Endothelial cell of umbilical vein (primary cell): ENCODE results near the gene PYCR2. TPM values are rescaled to one million over a fixed set of nuclear protein-coding genes. Genes with fewer than 3 reads are reported as not detected.

ENCODE experiments used
- BruUV-seq: library from RNA; stranded (reverse); fragments of 400-500 nt; replicated peaks from 2 replicates; lab custom pipeline; 2021; lab: Mats Ljungman, UMichigan
- CTCF ChIA-PET: fragments of 300-600, 350-600 bp; sonication (Branson Sonifier 250); formaldehyde crosslinking; loops from one replicate; lab custom pipeline; 2021; ENCODE audit warnings: antibody characterized with exemption, inconsistent platforms; lab: Charles Lee
- POLR2A ChIA-PET: fragments of 300-600, 350-600 bp; sonication (Branson Sonifier 250); formaldehyde crosslinking; loops from one replicate; lab custom pipeline; 2021; ENCODE audit warnings: antibody characterized with exemption, inconsistent platforms; lab: Charles Lee
- DNase-seq: peaks from one replicate; pipeline ENCODE4 v3.0.0-alpha.2; 2011; ENCODE audit warnings: low read depth, low spot score
- FAIRE-seq: peaks from 2 replicates; lab custom pipeline; 2011; peaks lifted over from hg19 to GRCh38; lab: Jason Lieb, UNC
- H2AFZ ChIP-seq: 2 replicates; pipeline ENCODE4 v1.6.0; 2012; ENCODE audit warnings: low read depth, low read length, control low read depth, inconsistent platforms
- H3K27ac ChIP-seq: 2 replicates; pipeline ENCODE4 v1.5.1; 2011; ENCODE audit warnings: low read depth, mild to moderate bottlenecking, control low read depth, low read length, moderate library complexity; ENCODE audit not compliant: insufficient read depth
- H3K27me3 ChIP-seq, 2 experiments: 2 replicates each; pipeline versions ENCODE4 v1.6.0 to v1.6.1; 2011; ENCODE audit warnings: low read length in 2 of 2, mixed read lengths in 1 of 2; ENCODE audit not compliant: control insufficient read depth in 2 of 2, insufficient read depth in 2 of 2
- H3K36me3 ChIP-seq, 2 experiments: 2 replicates in 1 of 2; 3 replicates in 1 of 2; pipeline ENCODE4 v1.5.1; 2011; ENCODE audit warnings: low read length in 2 of 2, mild to moderate bottlenecking in 1 of 2, moderate library complexity in 1 of 2; ENCODE audit not compliant: control insufficient read depth in 2 of 2, insufficient read depth in 2 of 2; ENCODE audit errors: extremely low read depth in 1 of 2
- H3K4me1 ChIP-seq: 3 replicates; pipeline ENCODE4 v1.5.1; 2011; ENCODE audit warnings: mild to moderate bottlenecking, low read length; ENCODE audit not compliant: control insufficient read depth, insufficient read depth; ENCODE audit errors: extremely low read depth
- H3K4me2 ChIP-seq: 2 replicates; pipeline ENCODE4 v1.6.1; 2011; ENCODE audit warnings: low read length, control low read depth, mixed read lengths; ENCODE audit not compliant: insufficient read depth
- H3K4me3 ChIP-seq, 3 experiments: fragments of 200-600 bp in 1 of 3; sonication (generic), shearing (Covaris generic) in 1 of 3; replicated peaks in 1 of 3; 2 replicates each; pipeline ENCODE4 v1.5.1; 2011 to 2016; ENCODE audit warnings: control low read depth in 3 of 3, low read length in 3 of 3, mild to moderate bottlenecking in 2 of 3, inconsistent platforms in 1 of 3, low read depth in 1 of 3, moderate library complexity in 1 of 3; ENCODE audit not compliant: insufficient read depth in 1 of 3
- H3K79me2 ChIP-seq: 2 replicates; pipeline ENCODE4 v1.6.0; 2012; ENCODE audit warnings: low read length, inconsistent platforms; ENCODE audit not compliant: control insufficient read depth, insufficient read depth
- H3K9ac ChIP-seq: replicated peaks from 2 replicates; pipeline ENCODE3; 2011; ENCODE audit warnings: low read length, control low read depth; ENCODE audit not compliant: insufficient read depth; ENCODE audit errors: extremely low read depth
- H3K9me1 ChIP-seq: replicated peaks from 3 replicates; pipeline ENCODE4 v1.6.0; 2011; ENCODE audit warnings: mild to moderate bottlenecking, low read length; ENCODE audit not compliant: control insufficient read depth, insufficient read depth; ENCODE audit errors: extremely low read depth
- H3K9me3 ChIP-seq: replicated peaks from 2 replicates; pipeline ENCODE4 v1.5.1; 2012; ENCODE audit warnings: low read length, inconsistent platforms; ENCODE audit not compliant: control insufficient read depth, insufficient read depth
- H4K20me1 ChIP-seq: replicated peaks from 2 replicates; pipeline ENCODE3; 2011; ENCODE audit warnings: mild to moderate bottlenecking, low read length; ENCODE audit not compliant: control insufficient read depth, insufficient read depth; ENCODE audit errors: extremely low read depth
- EZH2 ChIP-seq: IDR thresholded peaks from 2 replicates; pipeline ENCODE4 v1.6.1; 2012; ENCODE audit warnings: borderline replicate concordance, low read depth, mild to moderate bottlenecking, moderate library complexity, low read length, inconsistent platforms; ENCODE audit not compliant: severe bottlenecking
- FOS ChIP-seq: IDR thresholded peaks from 2 replicates; pipeline ENCODE4 v1.6.1; 2011; ENCODE audit warnings: mild to moderate bottlenecking, low read length, moderate library complexity, borderline replicate concordance; ENCODE audit not compliant: insufficient read depth
- GATA2 ChIP-seq: IDR thresholded peaks from 2 replicates; pipeline ENCODE4 v1.7.0; 2011; ENCODE audit warnings: low read depth, mild to moderate bottlenecking, moderate library complexity, mixed read lengths, low read length; ENCODE audit not compliant: insufficient read length, insufficient read depth
- JUN ChIP-seq: IDR thresholded peaks from 2 replicates; pipeline ENCODE4 v1.6.1; 2011; ENCODE audit warnings: borderline replicate concordance, low read depth; ENCODE audit not compliant: insufficient read length, insufficient read depth
- MYC ChIP-seq: IDR thresholded peaks from one replicate; pipeline ENCODE4 v1.6.1; 2011; ENCODE audit warnings: mild to moderate bottlenecking, low read depth, low read length
- POLR2A ChIP-seq: IDR thresholded peaks from 2 replicates; pipeline ENCODE4 v1.6.1; 2012; ENCODE audit warnings: low read depth, mild to moderate bottlenecking, control low read depth, low read length
- POLR2AphosphoS5 ChIP-seq: IDR thresholded peaks from 2 replicates; pipeline ENCODE4 v1.6.1; 2012; ENCODE audit warnings: low read depth, mild to moderate bottlenecking, control low read depth, low read length, moderate library complexity; ENCODE audit not compliant: insufficient read depth
- dilution Hi-C: fragments of 300-500 bp; cut with MboI; formaldehyde crosslinking; loops from one replicate; pipeline ENCODE4 v1.15.0; 2019; ENCODE audit warnings: low sequenced_read_pairs; ENCODE audit not compliant: extremely low pct_ligation_motif_present
- intact Hi-C: fragments of 100-400 bp; cut with micrococcal nuclease; formaldehyde crosslinking; loops from one replicate; pipeline ENCODE4 v1.10.0; 2022
- microRNA-seq: library from miRNA; unstranded; fragments of <30 nt; microRNA quantifications from one replicate; pipeline ENCODE4 v1.2.0, GENCODE V29; 2021; ENCODE audit warnings: borderline number of aligned reads, borderline replicate concordance
- polyA plus RNA-seq, 4 experiments: library from polyadenylated mRNA; depleted of rRNA in 3 of 4; stranded (reverse) in 3 of 4; unstranded in 1 of 4; fragments of >200 nt; gene quantifications; 2 replicates each; pipeline versions ENCODE4 v1.2.1 to v1.2.3, GENCODE V29; 2011 to 2012; ENCODE audit warnings: missing spikeins in 1 of 4
- small RNA-seq: library from RNA; depleted of rRNA; stranded (forward); fragments of <200 nt; gene quantifications from one replicate; pipeline ENCODE3, GENCODE V24; 2012; ENCODE audit warnings: low replicate concordance, low read depth; ENCODE audit not compliant: insufficient read depth, insufficient read length
- total RNA-seq: library from RNA; stranded (reverse); gene quantifications from 2 replicates; pipeline ENCODE4 v1.2.3, GENCODE V29; 2021
- TF ChIP-seq, protein P1 (sequence below): IDR thresholded peaks from 2 replicates; pipeline ENCODE4 v1.6.1; 2011; ENCODE audit not compliant: insufficient read depth, insufficient read length
- TF ChIP-seq, protein P2 (sequence below), 2 donors: IDR thresholded peaks; 1 replicate in 1 of 2; 2 replicates in 1 of 2; pipeline ENCODE4 v1.5.1; 2011; ENCODE audit warnings: low read length in 2 of 2, mild to moderate bottlenecking in 2 of 2, moderate library complexity in 2 of 2, control low read depth in 1 of 2, inconsistent platforms in 1 of 2, low read depth in 1 of 2; ENCODE audit not compliant: insufficient read depth in 1 of 2; ENCODE audit errors: extremely low read depth in 1 of 2

Gene PYCR2
- total and polyA plus RNA-seq, 2 donors (not counting 3 experiments of a cell fraction or from before 2014, with no cell fraction given) = 64.6 to 65.1 TPM

DNA sequence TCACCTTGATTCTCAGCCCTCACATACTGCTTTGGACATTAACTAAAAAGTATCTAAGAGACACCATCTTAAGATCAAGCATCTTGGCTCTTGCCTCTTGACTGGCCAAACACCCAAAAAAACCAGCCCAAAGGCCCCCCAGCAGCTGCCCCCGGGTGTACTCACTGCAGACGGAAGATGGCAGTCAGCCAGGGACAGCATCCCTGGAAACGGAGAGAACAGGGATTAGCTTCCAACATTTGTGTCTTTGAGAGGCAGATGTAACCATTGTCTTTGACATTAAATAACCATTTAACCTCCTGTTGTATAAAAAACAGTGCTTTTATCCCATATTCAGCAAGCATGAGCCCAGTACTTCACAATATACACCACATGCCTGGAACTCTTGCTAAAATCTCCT is 53.1 kb downstream of the PYCR2 start:
- dilution Hi-C loops (no loop called here), intact Hi-C loops (no loop called here)
- H3K27me3 ChIP-seq = no peaks in the 10 kb centered on the region
- no peak for FAIRE-seq
- H3K36me3 ChIP-seq = peaks cover 4 to 5% of the 10 kb centered on the region in 2 experiments
- no peak overlapping the region for H2AFZ ChIP-seq
- no peak for DNase-seq
- CTCF ChIA-PET = interaction anchor here (0.7 to 2.0 kb wide), 7 partner anchors 11 to 310 kb away, joined by 3 to 7 read pairs (median 4); partner anchors contain the start of genes LEFTY1, SRP9 and TMEM63A
- no peak overlapping the region for H3K4me3 ChIP-seq
- no peak overlapping the region for H3K27ac ChIP-seq
- H4K20me1 ChIP-seq = no peaks in the 10 kb centered on the region
- no peak overlapping the region for H3K4me2 ChIP-seq
- TF ChIP-seq EZH2 (no peak), POLR2A (no peak), POLR2AphosphoS5 (no peak), FOS (no peak), JUN (no peak), MYC (no peak), GATA2 (no peak)
- TF ChIP-seq, protein P1, sequence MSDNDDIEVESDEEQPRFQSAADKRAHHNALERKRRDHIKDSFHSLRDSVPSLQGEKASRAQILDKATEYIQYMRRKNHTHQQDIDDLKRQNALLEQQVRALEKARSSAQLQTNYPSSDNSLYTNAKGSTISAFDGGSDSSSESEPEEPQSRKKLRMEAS = no peak
- TF ChIP-seq, protein P2, sequence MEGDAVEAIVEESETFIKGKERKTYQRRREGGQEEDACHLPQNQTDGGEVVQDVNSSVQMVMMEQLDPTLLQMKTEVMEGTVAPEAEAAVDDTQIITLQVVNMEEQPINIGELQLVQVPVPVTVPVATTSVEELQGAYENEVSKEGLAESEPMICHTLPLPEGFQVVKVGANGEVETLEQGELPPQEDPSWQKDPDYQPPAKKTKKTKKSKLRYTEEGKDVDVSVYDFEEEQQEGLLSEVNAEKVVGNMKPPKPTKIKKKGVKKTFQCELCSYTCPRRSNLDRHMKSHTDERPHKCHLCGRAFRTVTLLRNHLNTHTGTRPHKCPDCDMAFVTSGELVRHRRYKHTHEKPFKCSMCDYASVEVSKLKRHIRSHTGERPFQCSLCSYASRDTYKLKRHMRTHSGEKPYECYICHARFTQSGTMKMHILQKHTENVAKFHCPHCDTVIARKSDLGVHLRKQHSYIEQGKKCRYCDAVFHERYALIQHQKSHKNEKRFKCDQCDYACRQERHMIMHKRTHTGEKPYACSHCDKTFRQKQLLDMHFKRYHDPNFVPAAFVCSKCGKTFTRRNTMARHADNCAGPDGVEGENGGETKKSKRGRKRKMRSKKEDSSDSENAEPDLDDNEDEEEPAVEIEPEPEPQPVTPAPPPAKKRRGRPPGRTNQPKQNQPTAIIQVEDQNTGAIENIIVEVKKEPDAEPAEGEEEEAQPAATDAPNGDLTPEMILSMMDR (IDR thresholded peaks at IDR 0.05; ENCODE audit: extremely low read depth in 1 of 2, insufficient read depth in 1 of 2, low read depth in 1 of 2, low read length in 2 of 2) = no peak
- H3K9me3 ChIP-seq = no peaks in the 10 kb centered on the region
- no TSS peak for BruUV-seq
- no peaks in the 10 kb centered on the region for H3K79me2 ChIP-seq
- H3K9ac ChIP-seq = no peak overlapping the region
- POLR2A ChIA-PET = no interaction called here
- peaks cover 5% of the 10 kb centered on the region for H3K4me1 ChIP-seq
- H3K9me1 ChIP-seq = no peaks in the 10 kb centered on the region

Small RNA genes lying within 50 kb of the gene (microRNA-seq; reads per million reads assigned to microRNA genes)
- not detected for gene MIR6741

Small RNA genes lying within 50 kb of the gene (small RNA-seq; reads per million reads assigned to genes)
- gene AL117348.1 (not detected), gene NDUFA3P3 (not detected)

Other genes with a start within 250 kb of the PYCR2 start
- gene SRP9, start 146.4 kb downstream of the PYCR2 start, total RNA-seq = 283 and 292 TPM in 2 replicates
- 217 and 384 TPM in 2 replicates for gene SRP9, start 146.4 kb downstream of the PYCR2 start, polyA plus RNA-seq
- gene EPHX1, start 114.1 kb downstream of the PYCR2 start, total RNA-seq = 19.1 and 23.7 TPM in 2 replicates
- gene EPHX1, start 114.1 kb downstream of the PYCR2 start, polyA plus RNA-seq = 23.2 and 25.2 TPM in 2 replicates
- gene TMEM63A, start 41.9 kb downstream of the PYCR2 start, total RNA-seq = 40.8 and 41.4 TPM in 2 replicates
- 28.7 and 32.2 TPM in 2 replicates for gene TMEM63A, start 41.9 kb downstream of the PYCR2 start, polyA plus RNA-seq
- gene LEFTY1, start 35.1 kb downstream of the PYCR2 start, total RNA-seq = not detected in 2 replicates
- not detected in 2 replicates for gene LEFTY1, start 35.1 kb downstream of the PYCR2 start, polyA plus RNA-seq
- gene LEFTY2, start 17.0 kb upstream of the PYCR2 start, total RNA-seq = not detected in 2 replicates
- gene LEFTY2, start 17.0 kb upstream of the PYCR2 start, polyA plus RNA-seq = 0.03 and 0.06 TPM in 2 replicates
- gene SDE2, start 75.1 kb upstream of the PYCR2 start, total RNA-seq = 15.9 and 16.1 TPM in 2 replicates
- gene SDE2, start 75.1 kb upstream of the PYCR2 start, polyA plus RNA-seq = 8.3 and 11.9 TPM in 2 replicates
- gene H3-3A, start 138.5 kb upstream of the PYCR2 start, total RNA-seq = 448 and 477 TPM in 2 replicates
- 387 and 426 TPM in 2 replicates for gene H3-3A, start 138.5 kb upstream of the PYCR2 start, polyA plus RNA-seq